A673 (cell line): ENCODE data around the gene EFNA3. TPM values are rescaled to one million over a fixed set of nuclear protein-coding genes. Genes with fewer than 3 reads are reported as not detected.

Source experiments
- BruUV-seq: library from RNA; stranded (reverse); fragments of 400-500 nt; replicated peaks from 2 replicates; lab custom pipeline; 2021; lab: Mats Ljungman, UMichigan
- CTCF ChIA-PET: fragments of 300-600 bp; sonication (Branson Sonifier 250); formaldehyde crosslinking; loops from one replicate; lab custom pipeline; 2022; ENCODE audit warnings: antibody characterized with exemption; lab: Charles Lee
- POLR2A ChIA-PET: fragments of 300-600 bp; sonication (Branson Sonifier 250); formaldehyde crosslinking; loops from one replicate; lab custom pipeline; 2022; ENCODE audit warnings: antibody characterized with exemption; ENCODE audit not compliant: low non-redundant PET; lab: Charles Lee
- DNase-seq: peaks from one replicate; pipeline ENCODE4 v3.0.0-alpha.2; 2015; ENCODE audit warnings: low spot score
- H3K27ac ChIP-seq: fragments of 200-600 bp; sonication (generic); 2 replicates; pipeline ENCODE4 v1.5.1; 2016; ENCODE audit warnings: mixed run types, low read depth, mild to moderate bottlenecking, mixed read lengths, antibody characterized with exemption, low read length; ENCODE audit not compliant: poor library complexity, severe bottlenecking
- H3K27me3 ChIP-seq: fragments of 200-600 bp; sonication (generic); replicated peaks from 2 replicates; pipeline ENCODE4 v1.6.1; 2017; ENCODE audit warnings: mixed run types, low read depth, mild to moderate bottlenecking, mixed read lengths, antibody characterized with exemption, low read length; ENCODE audit not compliant: insufficient read depth, poor library complexity
- H3K36me3 ChIP-seq: fragments of 200-600 bp; sonication (generic); 2 replicates; pipeline ENCODE4 v1.6.1; 2016; ENCODE audit warnings: mixed run types, mild to moderate bottlenecking, mixed read lengths, antibody characterized with exemption, low read length; ENCODE audit not compliant: insufficient read depth, poor library complexity, severe bottlenecking
- H3K4me1 ChIP-seq: fragments of 200-600 bp; sonication (generic); 2 replicates; pipeline ENCODE4 v1.6.1; 2017; ENCODE audit warnings: mixed run types, mild to moderate bottlenecking, mixed read lengths, antibody characterized with exemption, low read length; ENCODE audit not compliant: insufficient read depth, poor library complexity, severe bottlenecking
- H3K4me3 ChIP-seq: fragments of 200-600 bp; sonication (generic); 2 replicates; pipeline ENCODE4 v1.5.1; 2016; ENCODE audit warnings: low read depth, mixed run types, mild to moderate bottlenecking, mixed read lengths, low read length; ENCODE audit not compliant: poor library complexity, severe bottlenecking
- H3K9me3 ChIP-seq: fragments of 200-600 bp; sonication (generic); 2 replicates; pipeline ENCODE4 v1.6.1; 2016; ENCODE audit warnings: mixed run types, low read depth, mild to moderate bottlenecking, mixed read lengths, antibody characterized with exemption, low read length; ENCODE audit not compliant: poor library complexity, severe bottlenecking
- EZH2 ChIP-seq: fragments of 200-600 bp; sonication (generic); IDR thresholded peaks from 2 replicates; pipeline ENCODE4 v1.6.1; 2017; ENCODE audit warnings: borderline replicate concordance, low read depth, mild to moderate bottlenecking, mixed read lengths, antibody characterized with exemption, low read length; ENCODE audit not compliant: poor library complexity, severe bottlenecking
- intact Hi-C: fragments of 100-400 bp; cut with micrococcal nuclease; formaldehyde crosslinking; loops from one replicate; pipeline ENCODE4 v1.10.0; 2022; ENCODE audit not compliant: unreplicated experiment
- total RNA-seq: library from RNA; stranded (reverse); gene quantifications from 2 replicates; pipeline ENCODE4 v1.2.3, GENCODE V29; 2021
- TF ChIP-seq, protein P1 (sequence below): fragments of 300-800, 200-600 bp; sonication (generic); conservative IDR thresholded peaks from 2 replicates; pipeline ENCODE4 v1.5.1; 2017; ENCODE audit warnings: low read depth, mild to moderate bottlenecking, antibody characterized with exemption, low read length, moderate library complexity, mixed read lengths

Gene EFNA3
- total RNA-seq, 1 experiment from 2014 or later: 5.8 TPM

DNA sequence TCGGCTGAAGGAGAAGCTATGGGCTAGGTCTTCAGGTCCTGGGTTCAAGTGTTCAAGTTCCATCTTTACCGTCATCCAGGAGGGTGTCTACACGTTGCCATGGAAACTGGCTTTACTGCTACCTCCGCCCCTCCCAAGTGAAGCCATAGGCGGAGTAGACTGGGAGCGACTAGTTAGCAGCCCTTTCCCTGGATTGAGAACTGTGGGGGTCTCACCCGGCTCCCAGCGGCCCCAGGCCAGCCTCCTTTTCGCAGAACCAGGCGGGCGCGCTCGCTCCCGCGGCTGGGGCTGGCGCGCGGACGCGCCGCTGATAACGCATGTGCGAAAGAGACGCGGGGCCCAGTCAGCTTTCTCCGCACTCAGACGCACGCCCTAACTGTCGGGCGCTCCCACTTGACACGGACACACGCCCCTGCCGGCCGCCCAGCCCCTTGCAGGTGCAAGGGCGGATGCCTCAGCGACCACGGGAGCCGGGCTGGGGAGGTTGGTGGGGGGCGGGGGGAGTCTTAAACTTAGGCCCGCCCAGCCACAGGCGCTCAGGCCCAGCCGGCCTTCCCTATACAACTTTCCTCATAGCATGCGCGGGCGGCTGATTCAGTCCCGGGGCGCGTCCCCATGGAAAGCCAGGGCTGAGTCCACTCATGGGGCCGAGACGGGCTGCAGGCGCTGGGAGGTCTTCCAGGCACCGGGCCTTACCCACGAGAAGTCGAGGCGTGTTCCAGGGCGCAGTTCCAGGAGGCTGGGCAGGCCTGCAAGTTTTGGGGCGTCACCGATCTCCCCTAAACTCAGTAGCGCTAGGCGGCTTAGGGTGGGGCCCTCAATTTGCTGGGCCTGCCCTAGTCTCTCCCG, 7.7 kb upstream of the EFNA3 start:
- POLR2A ChIA-PET: no interaction called here

DNA sequence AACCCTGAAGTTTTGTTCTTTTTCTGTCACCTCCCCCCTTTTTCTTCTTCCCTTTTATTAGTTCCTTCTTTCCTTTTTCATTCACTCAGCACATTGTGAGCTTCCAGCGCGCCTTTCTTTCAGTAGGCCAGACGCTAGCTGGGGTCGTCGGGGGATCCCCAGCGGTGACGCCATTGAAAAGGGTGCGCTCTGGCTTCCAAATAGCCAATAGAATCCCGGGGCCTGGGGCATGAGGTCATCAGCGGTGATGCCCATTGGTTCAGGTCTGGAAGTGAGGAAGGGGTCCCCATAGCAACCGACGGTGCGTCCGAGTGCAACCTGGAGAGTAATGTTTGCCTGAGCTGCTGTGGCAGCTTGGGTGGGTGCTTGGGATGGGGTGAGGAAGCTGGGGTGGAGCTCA, 6.9 kb upstream of the EFNA3 start:
- Histone ChIP-seq H3K4me3 (no peak overlapping the region), H3K9me3 (no peaks in the 10 kb centered on the region), H3K27ac (peak overlapping the region; percentile 11), H3K27me3 (no peaks in the 10 kb centered on the region), H3K4me1 (peaks cover 15% of the 10 kb centered on the region), H3K36me3 (peaks cover 5% of the 10 kb centered on the region)
- TF ChIP-seq, protein P1, sequence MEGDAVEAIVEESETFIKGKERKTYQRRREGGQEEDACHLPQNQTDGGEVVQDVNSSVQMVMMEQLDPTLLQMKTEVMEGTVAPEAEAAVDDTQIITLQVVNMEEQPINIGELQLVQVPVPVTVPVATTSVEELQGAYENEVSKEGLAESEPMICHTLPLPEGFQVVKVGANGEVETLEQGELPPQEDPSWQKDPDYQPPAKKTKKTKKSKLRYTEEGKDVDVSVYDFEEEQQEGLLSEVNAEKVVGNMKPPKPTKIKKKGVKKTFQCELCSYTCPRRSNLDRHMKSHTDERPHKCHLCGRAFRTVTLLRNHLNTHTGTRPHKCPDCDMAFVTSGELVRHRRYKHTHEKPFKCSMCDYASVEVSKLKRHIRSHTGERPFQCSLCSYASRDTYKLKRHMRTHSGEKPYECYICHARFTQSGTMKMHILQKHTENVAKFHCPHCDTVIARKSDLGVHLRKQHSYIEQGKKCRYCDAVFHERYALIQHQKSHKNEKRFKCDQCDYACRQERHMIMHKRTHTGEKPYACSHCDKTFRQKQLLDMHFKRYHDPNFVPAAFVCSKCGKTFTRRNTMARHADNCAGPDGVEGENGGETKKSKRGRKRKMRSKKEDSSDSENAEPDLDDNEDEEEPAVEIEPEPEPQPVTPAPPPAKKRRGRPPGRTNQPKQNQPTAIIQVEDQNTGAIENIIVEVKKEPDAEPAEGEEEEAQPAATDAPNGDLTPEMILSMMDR: no peak
- TF ChIP-seq EZH2: no peak
- ChIA-PET POLR2A (no interaction called here), CTCF (no interaction called here)
- DNase-seq: no peak
- no TSS peak for BruUV-seq
- intact Hi-C loops: no loop called here

More for the DNA sequence above, 7.7 kb upstream of the EFNA3 start:
- Histone ChIP-seq H3K27ac (peak overlapping the region; percentile 11), H3K9me3 (no peaks in the 10 kb centered on the region), H3K4me3 (peak overlapping the region; percentile 39), H3K4me1 (peaks cover 15% of the 10 kb centered on the region), H3K36me3 (peaks cover 5% of the 10 kb centered on the region), H3K27me3 (no peaks in the 10 kb centered on the region)
- CTCF ChIA-PET: interaction anchor here (0.6 kb wide), 1 partner anchor 14 kb away, joined by 4 read pairs; no protein-coding TSS in a partner anchor
- intact Hi-C loops: no loop called here
- TF ChIP-seq, protein P1: no peak; the same call in 1 of the 2 replicates
- no peak for TF ChIP-seq EZH2
- DNase-seq: peak; percentile 76
- BruUV-seq: no TSS peak

- H3K27me3 ChIP-seq: no peaks in the 10 kb centered on the region
- CTCF ChIA-PET: interaction anchor here (1.2 kb wide), 1 partner anchor 12 kb away, joined by 3 read pairs; no protein-coding TSS in a partner anchor
- TF ChIP-seq EZH2: no peak
- TF ChIP-seq, protein P1: no peak
- BruUV-seq: no TSS peak
- peaks cover 5% of the 10 kb centered on the region for H3K36me3 ChIP-seq
- POLR2A ChIA-PET: no interaction called here
- intact Hi-C loops: no loop called here
- H3K4me1 ChIP-seq: peaks cover 15% of the 10 kb centered on the region
- H3K4me3 ChIP-seq: no peak overlapping the region
- DNase-seq: no peak
- H3K9me3 ChIP-seq: no peaks in the 10 kb centered on the region
- H3K27ac ChIP-seq: no peak overlapping the region
These were observed 5.9 kb upstream of the EFNA3 start for GRCh38 chr1:155072531-155073289.
